Embryonic facial prominence (tissue), 1 donor: ENCODE data around the gene PCGF2.

ENCODE experiments used
- DNase-seq: peaks from one replicate; pipeline ENCODE4 v3.0.0-alpha.2; 2016; ENCODE audit errors: extremely low spot score

The PCGF2 gene

GRCh38 chr17:38703742-38704605, 44.2 kb downstream of the PCGF2 start:
- DNase-seq = no peak

- no peak for DNase-seq
Measured at GRCh38 chr17:38702916-38703741, 45.0 kb downstream of the PCGF2 start.

GRCh38 chr17:38702166-38702915, 45.8 kb downstream of the PCGF2 start:
- peak; percentile 48 for DNase-seq

GRCh38 chr17:38701504-38702165, 46.5 kb downstream of the PCGF2 start:
- DNase-seq = no peak

GRCh38 chr17:38698760-38699159, 49.4 kb downstream of the PCGF2 start:
- no peak for DNase-seq

GRCh38 chr17:38697061-38697820, 50.9 kb downstream of the PCGF2 start:
- DNase-seq = no peak

DNA sequence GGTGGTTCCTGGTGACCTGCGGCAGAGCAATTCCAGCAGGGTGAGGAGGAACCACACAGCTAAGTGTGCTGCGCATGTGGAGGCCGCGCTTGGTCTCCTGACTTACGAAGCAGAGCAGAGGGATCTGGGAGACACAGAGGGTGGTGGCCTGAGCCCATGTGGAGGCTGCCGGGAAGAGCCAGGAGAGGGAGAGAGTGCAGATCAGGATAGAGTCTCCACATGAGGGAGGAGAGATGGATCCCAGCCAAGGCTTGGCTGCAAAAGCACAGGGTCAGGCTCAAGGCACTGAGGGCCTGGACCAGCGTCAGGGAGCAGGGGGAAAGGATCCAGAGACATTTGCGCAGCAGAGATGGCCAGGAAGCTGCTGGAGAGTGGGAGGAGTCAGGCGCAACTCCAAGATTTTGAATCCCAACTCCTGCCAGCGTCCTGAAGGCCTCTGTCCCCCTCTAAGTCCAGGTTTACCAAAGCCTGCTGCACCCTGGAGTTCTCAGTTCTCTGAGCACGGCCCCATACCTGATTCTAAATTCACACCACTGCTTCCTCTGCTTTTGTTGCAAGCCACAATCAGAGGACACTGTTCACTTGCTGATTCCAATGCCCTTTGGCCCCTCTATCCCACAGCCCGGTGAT, 54.3 kb downstream of the PCGF2 start:
- no peak for DNase-seq

DNA sequence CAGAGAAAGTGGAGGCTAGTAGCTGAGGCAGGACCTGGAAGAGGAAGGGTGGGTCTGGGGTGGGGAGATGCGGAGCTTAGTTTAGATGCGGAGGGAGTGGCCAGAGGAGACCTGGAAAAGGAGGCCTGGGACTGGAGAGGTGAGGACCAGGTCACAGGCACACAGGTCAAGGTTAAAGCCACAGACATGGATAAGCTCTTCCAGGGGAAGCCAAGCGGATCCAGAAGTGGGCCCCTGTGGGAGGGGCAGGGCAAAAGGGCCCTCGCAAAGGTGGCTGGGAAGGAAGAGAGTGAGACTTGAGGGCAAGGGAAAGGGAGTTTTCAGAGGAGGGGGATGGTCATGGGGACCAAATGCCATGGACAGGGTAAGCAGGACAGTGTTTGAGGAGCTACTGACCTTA, 57.0 kb downstream of the PCGF2 start:
- no peak for DNase-seq

- no peak for DNase-seq
Measured at GRCh38 chr17:38690386-38690785, 57.8 kb downstream of the PCGF2 start.

DNA sequence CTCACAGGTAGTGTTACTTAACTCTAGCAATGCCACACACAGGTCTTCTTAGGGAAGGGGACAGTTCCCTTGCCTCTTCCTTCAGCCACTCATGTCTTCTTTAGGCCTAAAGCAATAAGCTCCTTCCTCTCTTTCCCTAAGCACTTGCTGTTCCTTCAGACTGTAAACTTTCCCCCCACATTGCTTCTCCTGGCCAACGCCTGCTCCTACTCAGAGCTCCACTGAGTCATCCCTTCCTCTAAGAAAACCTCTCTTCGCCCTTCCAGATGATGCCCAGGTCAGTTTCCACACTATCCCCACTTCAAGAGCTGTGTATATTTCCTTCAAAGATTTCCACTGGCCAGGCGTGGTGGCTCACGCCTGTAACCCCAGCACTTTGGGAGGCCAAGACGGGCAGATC, 60.9 kb downstream of the PCGF2 start:
- DNase-seq = no peak

DNA sequence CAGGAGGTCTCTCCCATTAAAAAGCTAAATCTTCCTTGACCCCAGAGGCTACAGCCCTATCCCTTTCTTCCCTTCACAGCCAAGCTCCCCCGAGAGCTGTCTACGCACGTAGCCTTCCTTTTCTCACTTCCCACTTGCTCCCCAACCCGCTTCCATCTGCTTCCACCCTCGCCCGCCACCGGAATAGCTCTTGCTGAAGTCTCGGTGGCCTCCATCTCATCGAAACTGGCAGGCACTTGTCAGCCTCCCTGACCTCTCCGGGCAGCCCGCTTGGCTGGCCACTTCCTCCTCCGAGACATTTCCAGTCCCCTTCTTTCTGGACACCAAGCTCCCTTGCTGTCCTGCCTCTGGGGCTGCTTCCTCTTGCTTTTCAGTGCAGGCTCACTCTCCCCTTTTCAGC, 62.6 kb downstream of the PCGF2 start:
- no peak for DNase-seq
